Suppressor macrophage treated with lipopolysaccharide for 1 hour (primary cell): ENCODE data around the gene SNAI3.

ENCODE experiments used
- DNase-seq, 3 donors: peaks; one replicate each; pipeline ENCODE4 v3.0.0-alpha.2; 2020 to 2022

SNAI3 gene

GRCh38 chr16:88703486-88704309 is 17.4 kb upstream of the SNAI3 start:
- peak; percentile 80 to 85 (median 83) for DNase-seq

DNA sequence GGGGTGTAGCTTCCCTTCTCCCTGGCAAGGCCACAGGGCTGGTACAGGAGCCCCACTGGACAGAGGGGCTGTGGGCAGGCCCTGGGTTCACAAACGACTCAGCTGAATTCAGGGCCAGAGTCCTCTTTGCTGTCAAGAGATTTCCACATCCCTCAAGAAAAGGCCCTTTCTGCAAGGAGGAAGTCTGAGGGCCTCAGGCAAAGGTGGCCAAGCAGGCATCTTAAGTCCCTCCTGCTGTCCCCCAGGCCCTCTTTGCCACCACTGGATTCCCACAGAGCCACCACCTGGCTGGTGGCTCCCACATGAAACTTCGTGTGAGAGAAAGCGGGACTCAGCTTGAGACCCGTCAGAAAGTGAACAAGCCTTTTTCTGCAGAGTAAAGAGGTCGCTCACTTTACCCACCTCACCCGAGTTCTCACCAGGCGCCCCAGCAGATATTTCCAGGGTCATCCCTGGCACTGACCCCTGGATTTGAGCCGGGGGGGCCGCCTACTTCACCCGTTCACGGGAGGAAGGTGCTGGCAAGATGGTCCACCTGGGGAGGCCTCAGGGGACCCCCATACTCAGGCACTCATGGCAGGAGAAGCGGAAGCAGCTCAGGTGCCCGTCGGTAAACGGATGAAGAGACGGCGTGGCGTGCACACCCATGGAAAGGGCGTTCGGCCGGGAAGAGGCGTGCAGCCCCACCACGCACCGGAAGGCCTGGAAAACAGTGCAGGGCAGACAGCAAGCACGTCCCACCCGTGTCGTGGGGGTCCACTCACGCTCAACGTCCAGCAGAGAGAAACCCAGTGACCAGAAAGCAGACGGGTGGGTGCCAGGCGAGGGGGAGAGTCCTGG is 16.3 kb upstream of the SNAI3 start:
- DNase-seq = peak; percentile 60 to 69 (median 60)

GRCh38 chr16:88701581-88702370 is 15.5 kb upstream of the SNAI3 start:
- no peak for DNase-seq

DNA sequence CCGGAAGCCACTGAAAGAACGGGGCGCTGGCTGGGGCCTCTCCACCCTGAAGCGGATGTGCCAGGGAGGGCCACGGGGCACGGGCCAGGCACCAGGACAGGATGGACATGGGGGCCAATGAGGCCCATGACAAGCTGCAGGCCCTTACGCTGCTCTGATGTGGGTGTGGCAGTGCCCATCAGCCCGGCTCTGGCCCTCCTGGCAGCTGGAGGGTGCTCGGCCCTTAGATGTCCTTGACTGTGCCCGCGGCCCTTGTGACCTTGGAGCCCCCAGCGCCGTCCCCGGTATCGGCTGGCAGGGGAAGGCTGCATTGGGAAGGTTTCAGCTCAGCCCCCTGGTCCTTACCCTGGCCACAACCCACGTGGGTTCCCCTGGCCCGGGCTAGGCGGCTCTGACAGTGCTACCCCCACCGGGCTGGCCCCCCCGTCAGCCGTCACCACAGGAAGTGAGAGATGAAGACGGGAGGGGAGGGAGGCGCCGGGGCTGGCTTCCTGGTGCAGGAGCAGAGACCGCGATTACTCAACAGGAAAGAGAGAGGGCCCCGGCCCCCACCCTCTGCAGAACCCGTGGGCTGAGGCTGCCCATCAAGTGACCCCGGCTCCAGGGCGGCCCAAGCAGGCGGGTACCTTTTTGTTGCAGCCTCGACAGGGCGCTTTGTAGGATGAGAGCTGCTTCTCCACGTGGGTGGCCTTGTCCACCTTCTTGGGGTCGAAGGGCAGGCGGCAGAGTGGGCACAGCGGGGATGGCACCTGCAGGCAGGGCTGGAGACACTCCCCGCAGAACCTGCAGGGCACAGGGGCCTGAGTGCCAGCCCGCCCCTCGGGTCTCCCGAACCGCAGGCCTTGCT is 14.6 kb upstream of the SNAI3 start:
- peak; percentile 94 to 96 (median 94) for DNase-seq

- no peak for DNase-seq
Measured at GRCh38 chr16:88700322-88700635, 14.0 kb upstream of the SNAI3 start.

GRCh38 chr16:88699180-88699579 is 12.9 kb upstream of the SNAI3 start:
- DNase-seq = no peak

DNA sequence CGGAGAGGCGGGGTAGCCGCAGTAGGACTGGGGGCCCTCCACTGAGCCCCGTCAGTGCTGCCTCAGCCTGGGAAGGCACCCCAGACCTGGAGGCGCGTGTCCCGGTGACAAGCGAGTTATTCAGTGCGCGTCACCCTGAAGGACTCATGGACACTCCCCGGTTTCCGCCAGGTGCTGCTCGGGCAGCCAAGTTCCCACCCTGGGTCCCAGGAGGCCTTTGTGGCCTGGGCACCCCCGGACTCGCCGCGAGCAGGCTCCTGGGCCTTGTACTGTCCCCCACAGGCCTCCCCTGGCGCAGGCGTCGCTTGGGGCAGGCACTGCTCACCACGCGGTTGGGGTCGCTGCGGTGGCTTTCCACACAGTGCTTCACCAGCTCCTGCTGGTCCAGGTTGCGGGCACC is 12.3 kb upstream of the SNAI3 start:
- DNase-seq = no peak

DNA sequence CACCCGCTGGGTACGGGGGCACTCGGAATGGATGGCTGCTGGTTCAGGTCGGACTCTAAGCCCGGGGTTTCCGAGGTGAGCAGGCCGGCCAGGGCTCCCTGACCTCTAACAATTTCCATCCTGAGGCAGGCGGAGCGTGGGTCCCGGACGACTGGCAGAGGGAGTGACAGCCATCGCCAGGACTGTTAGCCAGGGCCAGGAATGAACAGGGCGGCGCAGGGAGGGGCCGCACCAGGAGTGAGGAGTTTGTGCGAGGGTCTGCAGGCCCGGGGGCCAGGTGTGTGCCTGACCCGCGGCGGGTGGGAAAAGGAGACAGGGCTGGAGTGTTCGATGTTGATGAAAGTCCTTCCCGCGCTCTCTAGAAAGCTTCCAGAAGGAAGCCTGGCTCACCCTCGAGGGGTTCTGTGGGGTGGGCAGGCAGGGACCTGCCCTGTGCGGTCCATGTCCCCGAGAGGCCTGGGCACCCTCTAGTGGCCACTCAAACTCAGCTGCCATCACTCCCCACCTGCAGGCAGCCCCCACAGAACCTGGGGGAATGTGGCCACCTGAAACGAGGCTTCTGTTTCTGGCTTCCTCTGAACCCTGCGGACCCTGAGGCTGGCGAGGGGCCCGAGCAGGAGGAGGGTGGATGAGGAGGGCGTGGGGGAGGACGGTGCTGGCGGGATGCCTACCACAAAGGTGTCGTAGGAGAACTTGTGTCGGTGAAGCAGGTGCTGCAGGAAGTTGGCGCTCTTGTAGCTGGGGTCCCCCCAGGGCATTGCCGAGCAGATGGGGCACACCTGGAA is 11.7 kb upstream of the SNAI3 start:
- peak in 1 of 3 donors; percentile 26 for DNase-seq

DNA sequence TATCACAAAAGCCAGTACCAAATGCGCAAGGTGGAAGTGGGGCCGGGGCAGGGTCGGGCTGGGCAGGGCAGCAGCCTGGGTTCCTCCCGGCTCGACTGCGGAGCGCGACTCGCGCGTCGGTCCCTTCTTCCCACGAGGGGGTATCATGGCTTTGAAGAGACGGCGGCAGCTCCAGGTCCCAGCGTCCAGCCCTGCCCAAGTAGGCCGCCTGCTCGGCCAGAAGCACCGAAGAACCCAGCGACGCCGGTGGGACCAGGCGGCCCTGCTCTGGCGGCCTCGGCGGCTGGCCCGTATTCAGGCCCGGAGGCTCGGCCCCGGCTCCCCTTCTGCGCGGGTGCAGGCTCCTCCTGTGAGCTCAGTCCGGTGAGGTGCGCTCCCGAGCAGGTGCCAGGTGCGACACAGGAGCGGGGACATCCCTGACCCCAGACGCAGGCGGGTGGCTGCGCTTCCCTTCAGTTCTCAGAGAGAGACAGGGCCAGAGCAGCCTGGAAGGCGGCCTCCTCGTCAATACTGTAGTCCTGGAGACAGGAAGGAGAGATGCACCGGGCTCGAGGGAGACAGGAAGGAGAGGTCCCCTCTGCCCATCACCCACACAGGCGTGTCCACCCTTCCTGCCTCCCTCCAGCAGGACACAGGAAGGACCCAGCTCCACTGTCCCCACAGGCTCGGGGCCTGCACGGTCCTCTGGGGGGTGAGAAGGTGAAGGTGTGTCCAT is 11.0 kb upstream of the SNAI3 start:
- no peak for DNase-seq

GRCh38 chr16:88696441-88696840 is 10.1 kb upstream of the SNAI3 start:
- DNase-seq = no peak

GRCh38 chr16:88695753-88696152 is 9.4 kb upstream of the SNAI3 start:
- DNase-seq = no peak

GRCh38 chr16:88695218-88695617 is 8.9 kb upstream of the SNAI3 start:
- DNase-seq = no peak

DNA sequence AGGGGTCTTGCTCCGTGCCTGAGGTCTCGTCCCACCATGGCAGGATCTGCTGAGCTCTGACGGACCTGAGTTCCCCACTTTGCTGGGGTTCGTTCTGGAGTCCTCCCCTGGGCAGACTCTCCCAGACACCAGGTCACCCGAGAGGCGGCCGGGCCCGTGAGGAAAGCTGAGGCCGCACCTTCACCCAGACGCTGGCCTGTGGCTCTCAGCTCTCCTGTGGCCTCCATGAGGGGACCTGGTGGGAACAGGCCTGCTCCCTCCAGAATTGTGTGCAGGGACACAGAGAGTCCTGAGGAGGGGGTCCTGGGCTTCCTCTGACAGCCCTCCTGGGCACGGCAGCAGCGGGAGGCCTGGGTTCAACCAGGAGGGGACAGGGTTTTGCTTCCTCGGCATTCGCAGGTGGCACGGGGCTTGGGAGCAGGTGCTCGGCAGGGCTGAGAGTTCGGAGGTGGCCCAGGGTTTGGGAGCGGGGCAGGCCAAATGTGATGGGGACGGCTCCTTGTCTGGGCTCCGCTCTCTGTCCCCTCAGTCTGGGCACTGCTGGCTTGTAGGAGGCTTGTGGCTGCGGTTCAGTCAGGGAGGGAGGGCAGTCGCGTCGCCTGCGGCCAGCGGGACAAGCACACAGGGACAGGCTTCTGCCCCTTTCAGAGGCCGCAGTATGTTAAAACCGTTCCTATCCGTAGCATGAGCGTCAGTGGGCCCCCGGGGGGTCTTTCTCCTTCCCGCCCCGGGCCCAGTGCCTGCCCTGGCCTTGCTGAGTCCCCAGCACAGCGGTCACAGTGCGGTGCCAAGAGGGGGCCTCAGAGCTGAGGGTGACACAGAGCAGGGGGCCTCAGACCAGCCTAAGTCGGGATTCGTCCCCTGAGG is 8.1 kb upstream of the SNAI3 start:
- DNase-seq = no peak

DNA sequence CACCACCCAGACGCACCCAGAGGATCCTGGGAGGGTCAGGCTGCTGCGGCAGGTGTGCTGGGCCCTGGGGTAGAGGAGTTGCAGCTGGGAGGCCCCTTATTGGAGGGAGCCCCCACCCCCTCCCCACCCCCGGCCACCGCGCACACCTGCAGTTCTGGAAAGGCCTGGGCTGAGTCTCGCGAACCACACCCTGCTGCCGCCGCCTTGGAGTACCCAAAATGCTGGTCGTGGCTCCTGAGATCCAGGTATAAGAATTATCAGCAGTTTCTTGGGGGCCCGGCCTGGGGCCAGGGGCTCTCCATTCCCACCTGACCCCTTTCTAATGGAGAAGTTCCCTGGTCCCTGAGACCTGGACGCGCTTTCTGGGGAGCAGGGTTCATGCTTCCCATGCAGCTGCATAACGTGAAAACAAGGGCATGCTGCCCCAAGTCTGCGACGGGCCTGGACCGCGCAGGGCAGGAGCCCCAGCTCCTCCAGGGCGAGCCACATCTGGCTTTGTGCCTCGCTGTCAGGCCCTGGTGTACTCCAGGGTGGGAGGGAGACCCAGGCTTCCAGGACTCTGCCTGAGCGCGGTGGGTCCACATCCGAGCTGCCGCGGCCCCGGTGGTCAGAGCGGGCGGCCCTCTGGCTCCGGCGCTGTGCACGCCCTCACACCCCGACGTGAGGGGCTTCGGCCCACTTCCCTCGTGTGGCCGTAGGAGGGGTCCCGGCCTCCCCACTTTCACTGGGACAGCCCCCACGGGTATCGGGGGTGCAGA is 7.3 kb upstream of the SNAI3 start:
- DNase-seq = no peak

DNA sequence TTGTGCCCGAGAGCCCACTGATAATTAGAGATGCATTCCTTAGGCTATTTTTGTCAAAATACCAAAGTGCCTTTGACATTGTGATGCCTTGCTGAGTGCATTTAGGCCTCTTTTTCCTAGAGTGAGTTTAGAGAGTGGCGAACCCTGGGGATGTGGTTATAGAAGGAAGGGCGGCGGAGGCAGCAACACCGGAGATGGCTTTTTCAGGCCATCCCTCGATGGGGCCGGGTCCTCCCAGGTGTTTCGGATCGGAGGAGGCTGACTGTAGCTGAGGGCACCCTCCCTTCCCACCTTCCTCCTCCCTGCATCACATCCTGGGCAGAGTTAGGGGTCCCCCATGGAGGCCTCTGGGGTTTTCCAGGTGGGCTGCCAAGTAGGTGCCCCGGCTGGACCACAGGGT is 6.6 kb upstream of the SNAI3 start:
- no peak for DNase-seq

GRCh38 chr16:88691924-88692560 is 5.7 kb upstream of the SNAI3 start:
- DNase-seq = peak; percentile 80 to 94 (median 88)

- DNase-seq = no peak
Measured at GRCh38 chr16:88691129-88691813, 5.0 kb upstream of the SNAI3 start.
